T-helper 1 cell treated with Interleukin-12 subunit alpha and Interleukin-12 subunit beta and Interleukin-4 antibody, amounts not matched to agents 30 ng/mL and 1 ng/mL, for 36 hours (primary cell): Measurements from ENCODE around the gene ABHD17C. TPM values are rescaled to one million over a fixed set of nuclear protein-coding genes. Genes with fewer than 3 reads are reported as not detected.
"Not testable (repeated sequence)": the region's sequence is repeated elsewhere in the genome, so short reads cannot be mapped to it uniquely, and the experiment has no call there.

Experiments used
- intact Hi-C: fragments of 100-400 bp; cut with micrococcal nuclease; formaldehyde crosslinking; loops from one replicate; pipeline ENCODE4 v1.15.1; 2024
- total RNA-seq: library from RNA; stranded (reverse); gene quantifications from 2 replicates; pipeline ENCODE4 v1.2.3, GENCODE V29; 2022

Gene ABHD17C
- total RNA-seq, 1 donor from 2014 or later = 3.8 TPM

DNA sequence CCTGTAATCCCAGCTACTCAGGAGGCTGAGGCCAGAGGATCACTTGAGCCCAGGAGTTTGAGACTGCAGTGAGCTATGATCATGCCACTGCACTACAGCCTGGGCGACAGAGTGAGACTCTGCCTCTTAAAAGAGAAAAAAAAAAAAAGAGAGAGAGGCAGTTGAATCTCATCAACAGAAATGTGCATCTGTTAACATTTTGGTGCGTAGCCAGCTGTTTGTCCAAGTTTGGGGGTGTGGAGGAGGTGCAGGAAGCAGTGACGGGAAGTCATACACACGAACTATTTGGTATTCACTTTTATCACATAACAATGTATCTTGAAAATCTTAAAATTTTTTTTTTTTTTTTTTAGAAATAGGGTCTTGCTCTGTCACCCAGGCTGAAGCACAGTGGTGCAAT lies 65.8 kb downstream of the ABHD17C start:
- intact Hi-C loops = no loop called here

DNA sequence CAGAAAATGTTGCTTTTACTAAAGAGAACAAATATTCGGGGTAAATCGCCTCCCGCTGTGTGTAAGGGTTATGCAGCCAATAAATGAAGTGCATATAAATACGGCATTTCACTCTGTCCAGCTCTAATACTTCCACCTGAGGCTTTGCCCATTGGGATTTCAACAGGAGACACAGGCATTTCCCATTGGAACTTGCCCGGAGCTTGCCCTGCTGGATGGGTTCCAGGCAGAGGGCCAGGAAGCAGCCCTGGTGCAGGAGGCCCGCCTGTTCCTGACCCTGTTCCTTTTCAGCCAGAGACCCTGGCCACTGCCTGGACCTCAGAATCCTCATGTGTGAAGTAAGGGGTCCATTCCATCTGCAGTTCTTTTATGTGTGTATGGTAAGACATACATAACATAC lies 66.6 kb downstream of the ABHD17C start:
- intact Hi-C loops = no loop called here

DNA sequence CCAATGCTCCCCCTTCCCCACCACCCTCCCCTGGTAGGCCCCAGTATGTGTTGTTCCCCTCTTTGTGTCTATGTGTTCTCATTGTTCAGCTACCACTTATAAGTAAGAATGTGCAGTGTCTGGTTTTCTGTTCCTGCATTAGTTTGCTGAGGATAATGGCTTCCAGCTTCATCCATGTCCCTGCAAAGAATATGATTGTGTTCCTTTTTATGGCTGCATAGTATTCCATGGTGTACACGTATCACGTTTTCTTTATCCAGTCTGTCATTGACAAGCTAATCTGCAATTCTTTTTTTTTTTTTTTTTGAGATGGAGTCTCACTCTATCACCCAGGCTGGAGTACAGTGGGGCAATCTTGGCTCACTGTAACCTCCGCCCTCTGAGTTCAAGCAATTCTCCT lies 68.1 kb downstream of the ABHD17C start:
- intact Hi-C loops = not testable (repeated sequence)

GRCh38 chr15:80764535-80764934 lies 69.4 kb downstream of the ABHD17C start:
- intact Hi-C loops = no loop called here

DNA sequence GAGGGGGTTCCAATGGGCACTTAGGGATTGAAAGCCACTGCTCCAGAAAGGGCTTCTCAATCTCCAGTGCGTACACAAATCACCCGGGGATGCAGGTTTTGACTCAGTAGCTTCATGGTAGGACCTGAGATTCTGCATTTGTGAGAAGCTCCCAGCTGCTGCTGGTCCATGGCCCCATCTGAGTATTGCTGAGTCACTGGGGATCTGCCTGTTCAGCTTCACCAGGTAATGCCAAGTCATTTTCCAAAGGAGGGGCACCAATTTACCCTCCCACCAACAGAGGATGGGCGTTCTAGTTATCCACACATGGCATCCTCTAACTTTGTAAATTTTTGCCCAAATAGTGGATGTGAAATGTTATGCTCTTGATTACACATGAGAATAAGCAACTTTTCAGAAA lies 71.2 kb downstream of the ABHD17C start:
- intact Hi-C loops = no loop called here

- intact Hi-C loops = no loop called here
Measured at GRCh38 chr15:80768158-80768557, 73.0 kb downstream of the ABHD17C start.

- intact Hi-C loops = no loop called here
Measured at GRCh38 chr15:80769153-80769828, 74.2 kb downstream of the ABHD17C start.

- intact Hi-C loops = no loop called here
Measured at GRCh38 chr15:80769829-80770705, 75.0 kb downstream of the ABHD17C start.

- intact Hi-C loops = no loop called here
Measured at GRCh38 chr15:80773122-80773551, 78.0 kb downstream of the ABHD17C start.

DNA sequence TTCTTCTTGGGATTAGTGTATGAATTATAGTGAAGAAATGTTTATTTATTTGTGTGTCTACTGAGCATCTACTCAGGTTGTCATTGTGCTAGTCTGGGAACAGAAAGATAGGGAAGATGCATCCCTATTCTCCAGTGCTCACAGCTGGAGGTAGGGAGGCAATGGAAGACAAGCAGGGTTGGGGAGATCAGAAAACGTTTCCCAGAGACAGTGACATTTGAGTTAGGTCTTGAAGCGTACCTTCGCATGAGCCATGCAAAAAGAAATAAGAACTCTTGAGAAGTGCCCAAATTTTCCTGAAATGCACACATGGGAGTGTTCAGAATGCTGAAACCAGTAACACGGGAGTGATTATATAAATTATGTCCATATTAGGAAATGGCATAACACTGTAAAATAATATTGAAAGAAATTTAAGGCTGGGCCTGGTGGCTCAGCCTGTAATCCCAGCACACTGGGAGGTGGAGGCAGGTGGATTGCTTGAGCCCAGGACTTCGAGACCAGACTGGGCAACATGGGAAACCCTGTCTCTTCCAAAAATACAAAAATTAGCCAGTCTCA lies 78.8 kb downstream of the ABHD17C start:
- intact Hi-C loops = no loop called here

DNA sequence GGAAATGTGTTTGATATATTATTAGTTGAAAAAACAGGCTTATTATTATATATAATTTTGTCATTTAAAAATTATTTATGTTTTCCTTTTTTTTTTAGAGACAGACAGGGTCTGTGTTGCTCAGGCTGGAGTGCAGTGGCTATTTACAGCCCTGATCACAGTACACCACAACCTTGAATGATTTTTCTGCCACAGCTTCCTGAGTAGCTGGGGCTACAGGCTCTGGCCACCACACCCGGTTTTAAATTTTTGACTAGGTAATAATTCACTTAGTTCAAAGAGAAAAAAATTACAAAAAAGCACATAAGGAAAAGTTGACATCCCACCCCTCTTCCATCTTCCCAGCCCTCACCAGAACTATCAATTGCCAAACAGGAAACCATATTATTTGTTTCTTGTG lies 79.4 kb downstream of the ABHD17C start:
- intact Hi-C loops = no loop called here

GRCh38 chr15:80775338-80775737 lies 80.2 kb downstream of the ABHD17C start:
- intact Hi-C loops = no loop called here

DNA sequence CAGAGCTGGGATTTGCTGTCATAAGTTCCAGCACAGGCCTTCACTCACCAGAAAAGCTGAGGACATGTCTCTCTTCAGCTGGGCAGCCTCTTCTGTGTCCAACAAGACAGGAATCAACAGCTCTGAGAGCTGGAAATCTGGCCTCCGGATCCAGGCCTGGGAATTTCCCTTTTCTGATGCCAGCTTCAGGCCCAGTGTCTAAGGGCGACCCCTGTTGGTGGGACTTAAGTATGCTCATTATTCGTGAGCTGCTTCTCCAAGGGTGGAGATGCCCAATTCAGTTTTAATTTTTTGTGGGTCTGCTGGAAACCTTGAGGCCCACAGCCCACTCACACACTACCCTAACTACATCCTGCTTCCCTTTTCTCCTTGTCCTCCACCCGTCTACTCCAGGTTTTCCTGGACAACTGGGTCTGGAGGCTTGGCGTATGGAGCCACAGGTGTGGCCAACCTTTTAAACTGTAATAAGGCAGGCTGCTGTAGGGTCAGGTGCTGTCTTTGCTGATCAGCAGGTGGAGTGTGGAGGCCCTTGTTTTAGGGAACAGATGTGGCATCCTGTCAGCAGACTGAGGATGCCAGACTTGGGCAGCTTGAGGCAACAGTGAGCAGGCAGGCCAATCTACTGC lies 81.4 kb downstream of the ABHD17C start:
- intact Hi-C loops = loop anchor here (1.0 to 2.0 kb wide), 5 partner anchors 81 to 490 kb away; partner anchors contain the start of gene ABHD17C

DNA sequence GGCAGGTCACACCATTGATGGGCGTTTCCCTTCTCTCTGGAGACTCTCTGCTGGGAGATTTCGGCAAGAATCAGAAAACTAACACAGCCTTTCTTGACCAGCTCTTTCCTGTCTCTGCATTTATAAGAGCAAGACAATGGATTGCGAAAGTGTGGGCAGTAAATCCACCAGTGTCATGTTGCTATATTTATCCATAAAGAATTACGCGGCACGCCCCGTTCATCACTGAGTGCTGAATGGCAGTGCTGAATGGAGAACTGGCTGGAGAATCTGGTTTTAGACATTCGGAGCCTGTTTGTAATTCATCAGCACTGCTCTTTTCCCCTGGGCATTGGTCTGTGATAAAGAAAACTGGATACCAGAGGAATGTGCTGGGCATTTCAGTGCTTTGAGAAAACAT lies 82.0 kb downstream of the ABHD17C start:
- intact Hi-C loops = loop anchor here (2.0 kb wide), 1 partner anchor 490 kb away; no protein-coding TSS in a partner anchor

GRCh38 chr15:80777826-80778620 lies 82.9 kb downstream of the ABHD17C start:
- intact Hi-C loops = loop anchor here (2.0 kb wide), 1 partner anchor 489 kb away; no protein-coding TSS in a partner anchor

GRCh38 chr15:80778621-80778963 lies 83.5 kb downstream of the ABHD17C start:
- intact Hi-C loops = no loop called here

DNA sequence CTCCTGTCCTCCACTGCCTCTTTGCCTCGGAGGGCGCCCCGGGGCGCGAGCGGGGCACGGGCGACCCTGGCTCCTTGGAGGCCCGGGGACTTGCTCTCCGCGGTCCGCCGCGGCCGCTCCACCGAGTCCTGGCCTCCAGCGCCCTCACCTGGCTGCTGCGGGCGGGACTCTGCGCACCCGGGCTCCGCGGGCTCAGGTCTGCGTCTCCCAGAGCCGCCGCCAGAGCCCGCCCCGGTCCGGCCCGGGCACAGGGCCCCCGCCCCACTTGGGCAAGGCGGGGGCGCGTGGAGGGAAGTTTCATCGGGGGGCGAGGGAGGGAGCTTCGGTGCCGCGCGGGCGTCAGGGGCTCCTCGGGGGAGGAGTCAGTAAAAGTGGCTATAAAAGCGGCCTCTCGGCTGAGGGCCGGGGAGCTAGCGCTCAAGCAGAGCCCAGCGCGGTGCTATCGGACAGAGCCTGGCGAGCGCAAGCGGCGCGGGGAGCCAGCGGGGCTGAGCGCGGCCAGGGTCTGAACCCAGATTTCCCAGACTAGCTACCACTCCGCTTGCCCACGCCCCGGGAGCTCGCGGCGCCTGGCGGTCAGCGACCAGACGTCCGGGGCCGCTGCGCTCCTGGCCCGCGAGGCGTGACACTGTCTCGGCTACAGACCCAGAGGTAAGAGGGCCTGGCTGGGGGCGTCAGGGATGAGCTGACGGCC lies 84.0 kb downstream of the ABHD17C start, which contains the start of gene CEMIP:
Gene CEMIP (plus strand): TSS at position 407 of the 694 bp plus-strand sequence. CDS start 94,510 bp downstream, outside the sequence.
- intact Hi-C loops = no loop called here

DNA sequence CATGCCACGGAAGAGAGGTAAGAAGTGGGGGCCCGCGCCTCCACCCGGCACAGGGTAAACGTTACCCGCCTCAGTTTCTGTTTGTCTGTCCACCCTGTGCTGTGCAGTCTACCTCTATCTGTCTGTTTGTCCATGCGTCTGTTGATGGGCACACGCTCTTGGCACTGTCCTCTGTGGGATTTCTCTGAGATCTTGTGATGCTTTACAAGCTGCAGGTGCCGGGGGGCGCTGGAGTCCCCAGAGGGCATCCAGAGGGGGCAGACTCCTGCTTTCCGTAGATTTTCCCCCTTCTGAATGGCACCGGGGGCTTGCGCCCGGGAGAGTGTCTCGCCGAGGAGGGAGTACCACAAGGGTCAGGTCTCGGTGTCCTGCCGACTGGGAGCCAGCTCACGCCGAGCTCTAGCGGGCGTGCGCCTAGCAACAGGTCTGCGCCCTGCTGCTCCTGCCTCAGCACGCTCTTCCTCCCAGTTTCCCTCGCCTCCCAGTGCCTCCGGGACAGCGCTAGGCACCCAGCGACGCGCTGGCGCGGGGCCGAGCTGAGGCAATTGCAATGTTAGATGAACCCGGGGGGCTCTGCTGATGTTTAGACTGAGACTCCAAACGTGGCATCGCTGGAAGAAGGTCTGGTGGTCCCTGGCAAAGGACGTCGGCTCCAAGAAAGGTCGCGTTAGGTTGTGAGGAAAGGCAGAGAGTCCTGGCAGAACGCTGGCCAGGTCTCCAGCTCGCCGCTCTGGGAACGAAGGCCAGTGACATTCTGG lies 84.7 kb downstream of the ABHD17C start:
- intact Hi-C loops = no loop called here
